HEK293T (cell line): Measurements from ENCODE around the gene SPEG.

Source experiments
- ARNT ChIP-seq: fragments of 450-650 bp; IDR thresholded peaks from 2 replicates; pipeline ENCODE4 v1.6.1; 2017; ENCODE audit warnings: mild to moderate bottlenecking
- FOXA1 ChIP-seq: fragments of 450-650 bp; IDR thresholded peaks from 2 replicates; pipeline ENCODE4 v1.6.1; 2016; ENCODE audit warnings: mild to moderate bottlenecking
- FOXK2 ChIP-seq: fragments of 450-650 bp; IDR thresholded peaks from 2 replicates; pipeline ENCODE4 v1.6.1; 2016; ENCODE audit warnings: mild to moderate bottlenecking
- HDGF ChIP-seq: fragments of 450-650 bp; IDR thresholded peaks from 2 replicates; pipeline ENCODE4 v1.6.1; 2017; ENCODE audit warnings: antibody characterized with exemption, borderline replicate concordance
- PKNOX1 ChIP-seq: fragments of 450-650 bp; IDR thresholded peaks from 2 replicates; pipeline ENCODE4 v1.6.1; 2016
- SP1 ChIP-seq: fragments of 450-650 bp; IDR thresholded peaks from 2 replicates; pipeline ENCODE4 v1.6.1; 2017

- TF ChIP-seq FOXK2, result no peak
- no peak for TF ChIP-seq SP1
- TF ChIP-seq ARNT, result no peak
- no peak for TF ChIP-seq HDGF
- no peak for TF ChIP-seq PKNOX1
- no peak for TF ChIP-seq FOXA1
Observed at GRCh38 chr2:219448099-219448775, 13.6 kb downstream of the SPEG start.
